Lower leg skin (tissue), 3 donors: ENCODE data around the gene TSPAN15.

Experiments
- POLR2A ChIP-seq, 2 donors: fragments of 450-650 bp; IDR thresholded peaks; one replicate each; pipeline ENCODE4 v1.6.1; 2016 to 2017; ENCODE audit warnings: antibody characterized with exemption in 2 of 2, mild to moderate bottlenecking in 1 of 2, moderate library complexity in 1 of 2
- TF ChIP-seq, protein P1 (sequence below), 3 donors: fragments of 450-650 bp; IDR thresholded peaks; one replicate each; pipeline ENCODE4 v1.5.1; 2016; ENCODE audit warnings: antibody characterized with exemption in 3 of 3, mild to moderate bottlenecking in 3 of 3, moderate library complexity in 2 of 3

DNA sequence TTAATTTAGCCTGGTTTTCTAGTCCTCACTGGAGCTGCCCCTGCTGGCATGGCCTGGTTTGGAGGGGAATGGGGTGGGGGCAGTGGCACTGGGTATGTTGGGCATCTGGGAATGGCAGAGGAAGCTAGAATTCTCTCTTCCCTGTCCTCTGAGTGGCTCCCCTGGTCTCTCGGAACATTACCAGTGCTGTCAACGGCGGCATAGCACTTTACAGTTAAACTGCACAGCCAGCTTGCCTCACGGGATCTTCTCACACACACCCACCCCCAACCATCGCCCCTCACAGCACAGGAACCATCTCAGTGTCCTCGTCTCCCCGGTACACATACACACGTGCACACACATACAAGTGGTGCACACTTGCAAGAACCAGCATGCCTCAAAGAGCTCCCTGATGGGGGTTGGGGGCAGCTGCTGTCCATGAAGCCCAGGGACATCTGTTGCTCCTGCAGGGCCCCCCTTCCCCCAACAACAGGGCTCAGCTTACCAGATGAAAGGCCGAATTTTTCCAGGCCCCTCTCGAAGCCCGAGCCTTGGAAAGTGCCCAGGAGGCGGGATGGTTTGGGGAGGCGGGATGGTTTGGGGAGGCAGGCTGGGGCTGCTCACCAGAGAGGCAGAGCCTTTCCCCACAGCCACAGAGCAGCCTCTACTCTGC, 41.0 kb downstream of the TSPAN15 start:
- TF ChIP-seq, protein P1, sequence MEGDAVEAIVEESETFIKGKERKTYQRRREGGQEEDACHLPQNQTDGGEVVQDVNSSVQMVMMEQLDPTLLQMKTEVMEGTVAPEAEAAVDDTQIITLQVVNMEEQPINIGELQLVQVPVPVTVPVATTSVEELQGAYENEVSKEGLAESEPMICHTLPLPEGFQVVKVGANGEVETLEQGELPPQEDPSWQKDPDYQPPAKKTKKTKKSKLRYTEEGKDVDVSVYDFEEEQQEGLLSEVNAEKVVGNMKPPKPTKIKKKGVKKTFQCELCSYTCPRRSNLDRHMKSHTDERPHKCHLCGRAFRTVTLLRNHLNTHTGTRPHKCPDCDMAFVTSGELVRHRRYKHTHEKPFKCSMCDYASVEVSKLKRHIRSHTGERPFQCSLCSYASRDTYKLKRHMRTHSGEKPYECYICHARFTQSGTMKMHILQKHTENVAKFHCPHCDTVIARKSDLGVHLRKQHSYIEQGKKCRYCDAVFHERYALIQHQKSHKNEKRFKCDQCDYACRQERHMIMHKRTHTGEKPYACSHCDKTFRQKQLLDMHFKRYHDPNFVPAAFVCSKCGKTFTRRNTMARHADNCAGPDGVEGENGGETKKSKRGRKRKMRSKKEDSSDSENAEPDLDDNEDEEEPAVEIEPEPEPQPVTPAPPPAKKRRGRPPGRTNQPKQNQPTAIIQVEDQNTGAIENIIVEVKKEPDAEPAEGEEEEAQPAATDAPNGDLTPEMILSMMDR (IDR thresholded peaks at IDR 0.05): no peak
- TF ChIP-seq POLR2A (IDR thresholded peaks at IDR 0.05): no peak
